Ovary (tissue), 9 donors: ENCODE data around the gene DNAH11. TPM values are rescaled to one million over a fixed set of nuclear protein-coding genes. Genes with fewer than 3 reads are reported as not detected.

Source experiments
- DNase-seq, 5 donors: peaks; one replicate each; pipeline ENCODE4 v3.0.0-alpha.2; 2019 to 2020
- H3K27ac ChIP-seq, 2 donors: fragments of 200-600 bp; one replicate each; pipeline versions ENCODE4 v1.5.1 to v1.8.0; 2019 to 2022
- H3K27me3 ChIP-seq: fragments of 200-600 bp; one replicate; pipeline ENCODE4 v1.8.0; 2022
- H3K36me3 ChIP-seq: fragments of 200-600 bp; sonication (generic); one replicate; pipeline ENCODE4 v1.5.1; 2019
- H3K4me1 ChIP-seq: one replicate; pipeline ENCODE4 v1.8.1; 2013; ENCODE audit warnings: mild to moderate bottlenecking, moderate library complexity; ENCODE audit not compliant: insufficient read depth
- H3K4me3 ChIP-seq: fragments of 200-600 bp; sonication (generic); one replicate; pipeline ENCODE4 v1.5.1; 2017
- H3K9me3 ChIP-seq, 2 donors: fragments of 200-600 bp in 1 of 2; sonication (generic) in 1 of 2; one replicate each; pipeline versions ENCODE4 v1.5.1 to v1.8.1; 2013 to 2019; ENCODE audit warnings: mild to moderate bottlenecking in 1 of 2, moderate library complexity in 1 of 2
- CTCF ChIP-seq, 3 donors: fragments of 450-650 bp in 2 of 3; fragments of 200-600 bp in 1 of 3; IDR thresholded peaks; one replicate each; pipeline versions ENCODE4 v1.5.1 to v1.8.0; 2016 to 2022; ENCODE audit warnings: antibody characterized with exemption in 3 of 3, mild to moderate bottlenecking in 1 of 3
- EP300 ChIP-seq: sonication (generic); formaldehyde crosslinking; IDR thresholded peaks from one replicate; pipeline ENCODE4 v1.6.1; 2017; ENCODE audit warnings: antibody characterized with exemption
- POLR2A ChIP-seq: fragments of 450-650 bp; IDR thresholded peaks from one replicate; pipeline ENCODE4 v1.6.1; 2017; ENCODE audit warnings: antibody characterized with exemption, mild to moderate bottlenecking, moderate library complexity
- WGBS, 3 donors: extraction: QIAGEN DNeasy Blood & Tissue Kit in 1 of 3; methylation state at CpG; one replicate each; pipeline versions ENCODE4 v1.1.5 to v1.1.7; 2013 to 2017; 5-methylcytosine and 5-hydroxymethylcytosine counted together
- intact Hi-C, 4 donors: fragments of 100-400 bp; cut with DNase I; formaldehyde crosslinking; loops; one replicate each; pipeline versions ENCODE4 v1.11.0 to v1.15.1; 2022 to 2023
- polyA plus RNA-seq, 2 donors: library from polyadenylated mRNA; stranded (reverse); fragments of 200-250 nt in 1 of 2; fragments of 350-450 nt in 1 of 2; fragmentation: Illumina TruSeq in 1 of 2; extraction: RNeasy Lipid Tissue Mini Kit (QIAGEN cat#74804) in 1 of 2; gene quantifications; one replicate each; pipeline ENCODE4 v1.2.3, GENCODE V29; 2013 to 2014
- total RNA-seq, 7 donors: library from RNA; depleted of rRNA in 2 of 7; stranded (reverse); fragments of >200 nt in 2 of 7; fragmentation: NEBNext Ultra II Directional in 3 of 7; extraction: Animal tissue kit (Norgen Biotek cat#: 25700) in 3 of 7; gene quantifications; one replicate each; pipeline versions ENCODE4 v1.1.0 to v1.2.4, GENCODE V29; 2016 to 2023
- donor health status: DM: no; HTN: no; CAD: no; lungs with moderate emphysema.
- donor health status: DM: no; HTN: no; CAD: no.
- donor health status: Bipolar disorder and iron deficiency.
- donor health status: DM: yes; HTN: yes; CAD: no.
- donor health status: DM: no; HTN: no; CAD: no.
- donor health status: DM: yes; HTN: yes; CAD: no.

The DNAH11 gene
- total and polyA plus RNA-seq, 9 donors, result 0.05 to 44.3 (median 2.6) TPM

- no peak overlapping the region for H3K27ac ChIP-seq
- DNase-seq, result no peak
- H3K4me1 ChIP-seq, result no peaks in the 10 kb centered on the region
- no peaks in the 10 kb centered on the region for H3K9me3 ChIP-seq
- no peak for TF ChIP-seq EP300
- no peak for TF ChIP-seq CTCF (IDR thresholded peaks at IDR 0.05)
- no peak for TF ChIP-seq POLR2A
- no peaks in the 10 kb centered on the region for H3K36me3 ChIP-seq
- intact Hi-C loops, result no loop called here
- H3K4me3 ChIP-seq, result no peak overlapping the region
- WGBS, 3 donors, result 75 to 88% (median 83%) methylated on average over 1 of the region's 1 CpG
- no peaks in the 10 kb centered on the region for H3K27me3 ChIP-seq
Observed at GRCh38 chr7:21562385-21562784, 19.5 kb downstream of the DNAH11 start.

- WGBS, 3 donors, result 86 to 92% (median 87%) methylated on average over 7 of the region's 7 CpGs
- intact Hi-C loops, result no loop called here
Observed at GRCh38 chr7:21565614-21566013, 22.8 kb downstream of the DNAH11 start.

GRCh38 chr7:21566094-21566493 lies 23.3 kb downstream of the DNAH11 start:
- Histone ChIP-seq H3K36me3 (no peaks in the 10 kb centered on the region), H3K4me1 (no peaks in the 10 kb centered on the region), H3K4me3 (no peak overlapping the region), H3K27me3 (no peaks in the 10 kb centered on the region), H3K27ac (no peak overlapping the region), H3K9me3 (no peaks in the 10 kb centered on the region)
- TF ChIP-seq POLR2A (no peak), CTCF (IDR thresholded peaks at IDR 0.05) (no peak), EP300 (no peak)
- DNase-seq, result no peak
- WGBS, 3 donors, result 32 to 53% (median 51%) methylated on average over 4 of the region's 4 CpGs
- intact Hi-C loops, result no loop called here

More at GRCh38 chr7:21565614-21566013, 22.8 kb downstream of the DNAH11 start:
- H3K4me3 ChIP-seq, result no peak overlapping the region
- H3K27me3 ChIP-seq, result no peaks in the 10 kb centered on the region
- no peaks in the 10 kb centered on the region for H3K9me3 ChIP-seq
- TF ChIP-seq CTCF (IDR thresholded peaks at IDR 0.05) (no peak), POLR2A (no peak), EP300 (no peak)
- H3K36me3 ChIP-seq, result no peaks in the 10 kb centered on the region
- DNase-seq, result no peak
- no peaks in the 10 kb centered on the region for H3K4me1 ChIP-seq
- no peak overlapping the region for H3K27ac ChIP-seq

- H3K27me3 ChIP-seq, result no peaks in the 10 kb centered on the region
- H3K36me3 ChIP-seq, result no peaks in the 10 kb centered on the region
- no peak for TF ChIP-seq POLR2A
- TF ChIP-seq CTCF (IDR thresholded peaks at IDR 0.05), result no peak
- no peak for TF ChIP-seq EP300
- no peaks in the 10 kb centered on the region for H3K4me1 ChIP-seq
- 58 to 62% (median 59%) methylated on average over 2 of the region's 2 CpGs for WGBS, 3 donors
- DNase-seq, result no peak
- H3K27ac ChIP-seq, result no peak overlapping the region
- no peak overlapping the region for H3K4me3 ChIP-seq
- intact Hi-C loops, result no loop called here
- H3K9me3 ChIP-seq, result no peaks in the 10 kb centered on the region
Observed at GRCh38 chr7:21568762-21569161, 25.9 kb downstream of the DNAH11 start.
